GM10266 (cell line): ENCODE data around the gene APOC4.

ENCODE experiments used
- DNase-seq: peaks from one replicate; pipeline ENCODE4 v3.0.0; 2012; ENCODE audit errors: extremely low spot score
- CTCF ChIP-seq: IDR thresholded peaks from 2 replicates; pipeline ENCODE4 v1.5.1; 2012; ENCODE audit warnings: mild to moderate bottlenecking, low read depth; ENCODE audit not compliant: control insufficient read depth, insufficient read depth; ENCODE audit errors: missing control alignments

Gene APOC4

GRCh38 chr19:44947041-44947581, 5.1 kb downstream of the APOC4 start:
- TF ChIP-seq CTCF, result no peak
- no peak for DNase-seq

GRCh38 chr19:44948237-44948636, 6.2 kb downstream of the APOC4 start:
- DNase-seq, result no peak
- no peak for TF ChIP-seq CTCF

- DNase-seq, result no peak
- no peak for TF ChIP-seq CTCF
Measured at GRCh38 chr19:44948763-44949374, 6.8 kb downstream of the APOC4 start.

- DNase-seq, result no peak
- no peak for TF ChIP-seq CTCF
Measured at GRCh38 chr19:44949550-44949949, 7.5 kb downstream of the APOC4 start.

- TF ChIP-seq CTCF, result peak; percentile 76
- peak; percentile 75 for DNase-seq
Measured at GRCh38 chr19:44951179-44952159, 9.4 kb downstream of the APOC4 start.

- no peak for DNase-seq
- no peak for TF ChIP-seq CTCF
Measured at GRCh38 chr19:44954278-44954648, 12.2 kb downstream of the APOC4 start.
